ENCODE measurements around the gene ANTXR1. TPM values are rescaled to one million over a fixed set of nuclear protein-coding genes. Genes with fewer than 3 reads are reported as not detected.

Gene ANTXR1
- total and polyA plus RNA-seq, 2 donors from 2014 or later, result 7.0 to 42.6 TPM

- H3K27ac ChIP-seq (ENCODE audit: low read depth in 2 of 2, low read length in 2 of 2), result no peak overlapping the region
- H3K4me3 ChIP-seq (ENCODE audit: low read length in 3 of 3), result no peak overlapping the region
- intact Hi-C loops (cut with DNase I), result no loop called here
- DNase-seq (peak in 1 of 5 donors; percentile 18), FAIRE-seq (no peak)
- H3K27me3 ChIP-seq (ENCODE audit: control insufficient read depth, insufficient read depth, low read length), result no peaks in the 10 kb centered on the region
- H3K4me1 ChIP-seq (ENCODE audit: control insufficient read depth in 2 of 3, insufficient read depth in 2 of 3, low read depth in 1 of 3, low read length in 3 of 3), result no peaks in the 10 kb centered on the region
- H3K9me3 ChIP-seq (ENCODE audit: control insufficient read depth in 2 of 3, insufficient read depth in 1 of 3, low read length in 3 of 3), result no peaks in the 10 kb centered on the region
- H3K36me3 ChIP-seq (ENCODE audit: control insufficient read depth in 2 of 3, insufficient read depth in 3 of 3, low read length in 3 of 3), result no peaks in the 10 kb centered on the region
- no peak for TF ChIP-seq CTCF (IDR thresholded peaks at IDR 0.05; ENCODE audit: borderline replicate concordance, extremely low read depth, insufficient read depth)
- no peak overlapping the region for H3K9ac ChIP-seq (ENCODE audit: low read length in 3 of 3)
These were observed 156.1 kb downstream of the ANTXR1 start for GRCh38 chr2:69168950-69169654.

- H3K4me1 ChIP-seq (ENCODE audit: control insufficient read depth in 2 of 3, insufficient read depth in 2 of 3, low read depth in 1 of 3, low read length in 3 of 3), result no peaks in the 10 kb centered on the region
- no peak for TF ChIP-seq CTCF (IDR thresholded peaks at IDR 0.05; ENCODE audit: borderline replicate concordance, extremely low read depth, insufficient read depth)
- no peak overlapping the region for H3K4me3 ChIP-seq (ENCODE audit: low read length in 3 of 3)
- H3K27me3 ChIP-seq (ENCODE audit: control insufficient read depth, insufficient read depth, low read length), result no peaks in the 10 kb centered on the region
- FAIRE-seq (no peak), DNase-seq (no peak)
- no peak overlapping the region for H3K9ac ChIP-seq (ENCODE audit: low read length in 3 of 3)
- no peaks in the 10 kb centered on the region for H3K9me3 ChIP-seq (ENCODE audit: control insufficient read depth in 2 of 3, insufficient read depth in 1 of 3, low read length in 3 of 3)
- no peaks in the 10 kb centered on the region for H3K36me3 ChIP-seq (ENCODE audit: control insufficient read depth in 2 of 3, insufficient read depth in 3 of 3, low read length in 3 of 3)
- intact Hi-C loops (cut with DNase I), result no loop called here
- H3K27ac ChIP-seq (ENCODE audit: low read depth in 2 of 2, low read length in 2 of 2), result no peak overlapping the region
These were observed 156.8 kb downstream of the ANTXR1 start for GRCh38 chr2:69169655-69170389.

GRCh38 chr2:69170661-69171060 lies 157.7 kb downstream of the ANTXR1 start:
- Histone ChIP-seq H3K9me3 (ENCODE audit: control insufficient read depth in 2 of 3, insufficient read depth in 1 of 3, low read length in 3 of 3) (no peaks in the 10 kb centered on the region), H3K4me3 (ENCODE audit: low read length in 3 of 3) (no peak overlapping the region), H3K27ac (ENCODE audit: low read depth in 2 of 2, low read length in 2 of 2) (no peak overlapping the region), H3K27me3 (ENCODE audit: control insufficient read depth, insufficient read depth, low read length) (no peaks in the 10 kb centered on the region), H3K9ac (ENCODE audit: low read length in 3 of 3) (no peak overlapping the region), H3K36me3 (ENCODE audit: control insufficient read depth in 2 of 3, insufficient read depth in 3 of 3, low read length in 3 of 3) (no peaks in the 10 kb centered on the region), H3K4me1 (ENCODE audit: control insufficient read depth in 2 of 3, insufficient read depth in 2 of 3, low read depth in 1 of 3, low read length in 3 of 3) (no peaks in the 10 kb centered on the region)
- no peak for TF ChIP-seq CTCF (IDR thresholded peaks at IDR 0.05; ENCODE audit: borderline replicate concordance, extremely low read depth, insufficient read depth)
- DNase-seq, result no peak
- intact Hi-C loops (cut with DNase I), result no loop called here
- no peak for FAIRE-seq
